ENCODE measurements around the gene GDI1. TPM values are rescaled to one million over a fixed set of nuclear protein-coding genes. Genes with fewer than 3 reads are reported as not detected.

GDI1 gene
- total RNA-seq, 4 donors from 2014 or later = 45.3 to 89.7 (median 61.6) TPM

DNA sequence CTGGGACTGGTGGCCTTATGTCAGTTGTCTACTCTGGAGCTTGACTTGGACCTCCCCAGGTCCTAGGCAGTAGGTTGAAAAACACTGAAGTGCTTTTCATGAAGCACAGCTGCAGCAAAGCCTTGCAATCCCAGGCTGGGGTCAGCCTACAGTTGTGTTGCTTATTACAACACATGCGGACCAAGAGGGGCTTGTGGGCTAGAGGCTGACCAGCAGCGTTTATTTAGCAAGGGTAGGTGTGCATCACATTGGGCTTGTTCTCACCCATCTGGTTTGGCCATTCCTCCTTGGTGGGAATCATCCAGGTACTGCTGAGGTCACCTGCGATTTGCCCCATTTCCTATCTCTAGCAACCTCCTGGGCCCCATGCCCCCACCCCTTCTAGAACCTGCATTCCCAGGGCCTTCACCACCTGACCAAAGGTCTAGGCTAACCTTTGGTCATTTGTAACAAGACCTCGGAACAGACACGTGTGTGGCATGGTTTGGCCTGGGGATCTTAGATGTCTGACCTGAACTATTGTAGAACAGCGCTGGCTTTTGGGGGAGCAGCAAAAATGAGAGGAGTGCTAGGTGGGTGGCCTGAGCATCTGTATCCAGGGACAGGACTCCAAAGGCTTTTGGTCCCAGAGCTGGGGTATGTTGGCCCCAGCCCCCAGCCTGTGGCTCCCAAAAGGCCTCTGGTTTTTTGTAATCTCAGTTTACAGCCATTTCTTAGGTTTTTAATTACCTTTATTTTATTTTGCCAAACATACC is 35.7 kb upstream of the GDI1 start:
- TF ChIP-seq, protein P1, sequence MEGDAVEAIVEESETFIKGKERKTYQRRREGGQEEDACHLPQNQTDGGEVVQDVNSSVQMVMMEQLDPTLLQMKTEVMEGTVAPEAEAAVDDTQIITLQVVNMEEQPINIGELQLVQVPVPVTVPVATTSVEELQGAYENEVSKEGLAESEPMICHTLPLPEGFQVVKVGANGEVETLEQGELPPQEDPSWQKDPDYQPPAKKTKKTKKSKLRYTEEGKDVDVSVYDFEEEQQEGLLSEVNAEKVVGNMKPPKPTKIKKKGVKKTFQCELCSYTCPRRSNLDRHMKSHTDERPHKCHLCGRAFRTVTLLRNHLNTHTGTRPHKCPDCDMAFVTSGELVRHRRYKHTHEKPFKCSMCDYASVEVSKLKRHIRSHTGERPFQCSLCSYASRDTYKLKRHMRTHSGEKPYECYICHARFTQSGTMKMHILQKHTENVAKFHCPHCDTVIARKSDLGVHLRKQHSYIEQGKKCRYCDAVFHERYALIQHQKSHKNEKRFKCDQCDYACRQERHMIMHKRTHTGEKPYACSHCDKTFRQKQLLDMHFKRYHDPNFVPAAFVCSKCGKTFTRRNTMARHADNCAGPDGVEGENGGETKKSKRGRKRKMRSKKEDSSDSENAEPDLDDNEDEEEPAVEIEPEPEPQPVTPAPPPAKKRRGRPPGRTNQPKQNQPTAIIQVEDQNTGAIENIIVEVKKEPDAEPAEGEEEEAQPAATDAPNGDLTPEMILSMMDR (IDR thresholded peaks at IDR 0.05; ENCODE audit: low read depth) = no peak

DNA sequence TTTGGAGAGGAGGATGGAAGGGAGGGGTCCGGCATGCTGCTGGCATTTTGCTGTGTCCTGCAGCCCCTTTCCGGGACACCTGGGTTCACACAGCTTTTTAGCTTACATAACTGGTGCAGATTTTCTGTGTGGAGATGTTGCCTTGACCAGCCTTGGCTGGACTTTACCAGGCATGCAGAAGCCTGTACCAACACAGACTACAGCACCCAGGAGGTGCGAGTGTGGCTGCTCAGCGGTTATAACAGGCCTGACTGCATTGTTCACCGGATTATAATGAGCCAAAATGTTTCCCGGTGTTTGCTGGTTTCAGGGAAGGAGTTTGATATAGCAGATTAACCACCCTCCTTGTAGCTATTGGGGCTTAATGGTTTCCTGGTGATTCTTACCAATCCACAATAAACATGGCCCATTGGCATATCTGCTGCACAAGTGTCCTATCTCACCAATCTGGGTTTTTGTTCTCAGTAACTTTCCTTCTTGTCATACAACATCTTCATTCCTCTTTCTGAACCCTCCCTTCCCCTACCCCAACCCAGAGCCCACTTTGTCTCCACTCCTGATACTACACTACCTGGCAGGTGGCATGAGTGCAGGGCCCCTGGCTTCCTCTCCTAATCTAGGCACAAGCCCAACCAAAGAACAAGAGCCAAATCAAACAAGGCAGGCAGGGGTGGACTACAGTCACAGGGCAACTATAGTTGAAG is 34.9 kb upstream of the GDI1 start:
- TF ChIP-seq, protein P1 (IDR thresholded peaks at IDR 0.05; ENCODE audit: low read depth) = no peak

GRCh38 chrX:154402622-154403127 is 34.3 kb upstream of the GDI1 start:
- TF ChIP-seq, protein P1 (IDR thresholded peaks at IDR 0.05; ENCODE audit: low read depth) = no peak

- TF ChIP-seq, protein P1 (IDR thresholded peaks at IDR 0.05; ENCODE audit: low read depth) = no peak
These were observed 33.8 kb upstream of the GDI1 start for GRCh38 chrX:154403192-154403591.

DNA sequence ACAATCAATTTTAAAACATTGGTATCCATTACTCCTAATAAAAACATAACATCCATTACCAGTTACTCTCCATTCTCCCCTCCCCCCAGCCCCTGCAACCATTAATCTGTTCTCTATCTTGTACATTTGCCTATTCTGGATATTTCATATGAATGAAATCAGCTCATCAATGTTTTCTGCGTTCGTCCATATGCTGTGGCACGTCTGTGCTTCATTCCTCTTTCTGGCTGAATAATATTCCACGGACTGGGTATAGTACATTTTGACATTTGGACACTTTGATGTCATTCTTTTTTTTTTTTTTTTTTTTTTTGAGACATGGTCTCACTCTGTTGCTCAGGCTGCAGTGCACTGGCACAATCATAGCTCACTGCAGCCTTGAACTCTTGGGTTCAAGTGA is 33.1 kb upstream of the GDI1 start:
- TF ChIP-seq, protein P1 (IDR thresholded peaks at IDR 0.05; ENCODE audit: low read depth) = no peak

- TF ChIP-seq, protein P1 (IDR thresholded peaks at IDR 0.05; ENCODE audit: low read depth) = no peak
These were observed 32.2 kb upstream of the GDI1 start for GRCh38 chrX:154404625-154405192.

GRCh38 chrX:154408659-154409221 is 28.2 kb upstream of the GDI1 start:
- TF ChIP-seq, protein P1 (IDR thresholded peaks at IDR 0.05; ENCODE audit: low read depth) = no peak

All from subcutaneous adipose tissue (tissue), 4 donors.